ENCODE data around the gene TMC4.
"Not testable (repeated sequence)": the region's sequence is repeated elsewhere in the genome, so short reads cannot be mapped to it uniquely, and the experiment has no call there.

The TMC4 gene

GRCh38 chr19:54216869-54217268 is 43.9 kb upstream of the TMC4 start:
- H4K20me1 ChIP-seq (ENCODE audit: insufficient read depth) = no peaks in the 10 kb centered on the region
- no peak for TF ChIP-seq CTCF (conservative IDR thresholded peaks at IDR 0.05; ENCODE audit: low read depth, low read length)
- H3K9ac ChIP-seq = no peak overlapping the region
- no peak overlapping the region for H2AFZ ChIP-seq (ENCODE audit: low read depth)
- H3K27ac ChIP-seq = no peak overlapping the region
- H3K4me3 ChIP-seq (IDR thresholded peaks at IDR 0.05; ENCODE audit: insufficient read depth, low read depth, low read length) = no peak overlapping the region
- H3K36me3 ChIP-seq (ENCODE audit: insufficient read depth) = no peaks in the 10 kb centered on the region
- H3K27me3 ChIP-seq (ENCODE audit: insufficient read depth, low read depth) = no peaks in the 10 kb centered on the region; the same call in 1 of the 2 replicates
- no peak overlapping the region for H3K4me2 ChIP-seq
- no peaks in the 10 kb centered on the region for H3K4me1 ChIP-seq (ENCODE audit: low read depth, poor library complexity, severe bottlenecking)
- no peaks in the 10 kb centered on the region for H3K79me2 ChIP-seq (ENCODE audit: insufficient read depth, low read depth)

DNA sequence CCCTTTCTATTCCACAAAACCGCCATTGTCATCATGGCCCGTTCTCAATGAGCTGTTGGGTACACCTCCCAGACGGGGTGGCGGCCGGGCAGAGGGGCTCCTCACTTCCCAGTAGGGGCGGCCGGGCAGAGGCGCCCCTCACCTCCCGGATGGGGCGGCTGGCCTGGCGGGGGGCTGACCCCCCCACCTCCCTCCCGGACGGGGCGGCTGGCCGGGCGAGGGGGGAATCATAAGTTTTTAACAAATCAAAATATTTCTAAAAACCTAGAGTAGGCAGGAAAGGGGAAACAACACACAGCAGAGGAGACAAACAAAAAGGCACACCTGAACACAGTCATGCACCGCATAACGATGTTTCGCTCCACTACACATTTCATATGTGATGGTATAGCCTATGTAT is 41.8 kb upstream of the TMC4 start:
- H3K79me2 ChIP-seq (ENCODE audit: insufficient read depth, low read depth); H2AFZ ChIP-seq (ENCODE audit: low read depth); H3K27me3 ChIP-seq (ENCODE audit: insufficient read depth, low read depth); H3K9ac ChIP-seq; H3K27ac ChIP-seq; H3K36me3 ChIP-seq (ENCODE audit: insufficient read depth); H4K20me1 ChIP-seq (ENCODE audit: insufficient read depth); H3K4me3 ChIP-seq (IDR thresholded peaks at IDR 0.05; ENCODE audit: insufficient read depth, low read depth, low read length); H3K4me2 ChIP-seq: not testable (repeated sequence)
- peaks cover 18% of the 10 kb centered on the region for H3K4me1 ChIP-seq (ENCODE audit: low read depth, poor library complexity, severe bottlenecking)

GRCh38 chr19:54214217-54214616 is 41.3 kb upstream of the TMC4 start:
- H3K4me2 ChIP-seq; H3K36me3 ChIP-seq (ENCODE audit: insufficient read depth); H3K79me2 ChIP-seq (ENCODE audit: insufficient read depth, low read depth); H2AFZ ChIP-seq (ENCODE audit: low read depth); H3K27me3 ChIP-seq (ENCODE audit: insufficient read depth, low read depth); H3K9ac ChIP-seq; H3K27ac ChIP-seq; H4K20me1 ChIP-seq (ENCODE audit: insufficient read depth); H3K4me3 ChIP-seq (IDR thresholded peaks at IDR 0.05; ENCODE audit: insufficient read depth, low read depth, low read length): not testable (repeated sequence)
- H3K4me1 ChIP-seq (ENCODE audit: low read depth, poor library complexity, severe bottlenecking) = peaks cover 23% of the 10 kb centered on the region

DNA sequence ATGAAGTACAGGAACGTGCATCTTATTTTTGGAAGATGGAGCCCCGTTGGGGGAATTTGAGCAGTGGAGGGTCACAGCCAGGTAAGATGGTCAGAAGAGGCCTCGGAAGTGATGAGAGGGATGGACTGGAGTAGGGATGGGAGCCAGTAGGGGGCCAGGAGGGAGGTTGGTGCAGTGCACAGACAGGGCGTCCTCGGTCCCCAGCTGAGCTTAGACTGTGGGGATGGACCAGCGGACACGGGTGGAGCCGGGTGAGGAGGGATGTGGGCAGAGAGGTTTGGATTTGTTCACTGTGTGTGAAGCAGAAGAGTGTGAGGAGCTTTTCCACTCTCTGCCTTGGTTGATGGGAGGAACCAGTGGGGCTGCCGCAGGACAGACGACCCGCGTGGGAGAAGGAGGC is 38.3 kb upstream of the TMC4 start:
- H3K4me2 ChIP-seq = peak overlapping the region; percentile 10; the same call in 1 of the 2 replicates
- no peak for TF ChIP-seq CTCF (conservative IDR thresholded peaks at IDR 0.05; ENCODE audit: low read depth, low read length)
- H2AFZ ChIP-seq (ENCODE audit: low read depth) = no peak overlapping the region
- no peak overlapping the region for H3K9ac ChIP-seq
- H4K20me1 ChIP-seq (ENCODE audit: insufficient read depth) = peaks cover 15% of the 10 kb centered on the region; the same call in 1 of the 2 replicates
- H3K27me3 ChIP-seq (ENCODE audit: insufficient read depth, low read depth) = no peaks in the 10 kb centered on the region
- H3K79me2 ChIP-seq (ENCODE audit: insufficient read depth, low read depth) = no peaks in the 10 kb centered on the region; the same call in 1 of the 2 replicates
- H3K36me3 ChIP-seq (ENCODE audit: insufficient read depth) = peaks cover 9% of the 10 kb centered on the region; the same call in 1 of the 2 replicates
- no peak overlapping the region for H3K4me3 ChIP-seq (IDR thresholded peaks at IDR 0.05; ENCODE audit: insufficient read depth, low read depth, low read length)
- peaks cover 52% of the 10 kb centered on the region for H3K4me1 ChIP-seq (ENCODE audit: low read depth, poor library complexity, severe bottlenecking)
- peak overlapping the region; percentile 41 for H3K27ac ChIP-seq

DNA sequence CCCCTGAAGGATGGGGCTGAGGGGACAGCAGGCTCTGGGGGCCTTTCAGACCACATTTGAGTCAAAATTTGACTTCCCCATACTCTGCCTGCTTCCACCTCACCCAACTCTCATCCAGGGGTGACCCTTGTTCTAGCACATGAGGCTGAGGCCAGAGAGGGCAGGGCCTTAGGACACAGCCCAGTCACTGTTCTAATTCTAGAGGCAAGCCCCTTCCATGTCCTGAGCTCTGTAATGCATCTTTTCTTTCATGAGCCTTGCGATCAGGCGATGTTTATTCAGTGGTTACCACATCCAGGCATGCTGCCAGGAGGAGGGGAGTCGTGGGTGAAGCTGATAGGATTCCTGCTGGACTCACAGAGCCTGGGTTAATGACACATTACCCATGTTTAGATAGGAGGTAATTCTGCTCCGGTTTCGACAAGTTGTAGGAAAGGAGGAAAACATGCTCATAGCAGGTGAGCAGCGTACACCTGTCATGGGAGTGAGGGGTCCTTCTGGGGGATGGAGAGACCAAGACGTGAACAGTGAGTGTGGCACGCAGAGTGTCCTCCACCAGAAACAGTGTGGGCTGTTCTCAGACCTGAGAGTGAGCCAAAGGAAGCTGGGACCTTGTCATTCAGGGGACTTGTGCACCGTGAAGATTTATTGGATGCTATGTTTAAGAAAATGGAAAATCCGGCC is 37.0 kb upstream of the TMC4 start:
- Histone ChIP-seq H3K36me3 (ENCODE audit: insufficient read depth) (peaks cover 14% of the 10 kb centered on the region; the same call in 1 of the 2 replicates), H4K20me1 (ENCODE audit: insufficient read depth) (peaks cover 27% of the 10 kb centered on the region), H3K4me3 (IDR thresholded peaks at IDR 0.05; ENCODE audit: insufficient read depth, low read depth, low read length) (no peak overlapping the region), H2AFZ (ENCODE audit: low read depth) (no peak overlapping the region), H3K9ac (no peak overlapping the region; the same call in 1 of the 2 replicates), H3K79me2 (ENCODE audit: insufficient read depth, low read depth) (peaks cover 12% of the 10 kb centered on the region; the same call in 1 of the 2 replicates), H3K4me2 (peak overlapping the region; percentile 56), H3K27ac (peak overlapping the region; percentile 41), H3K4me1 (ENCODE audit: low read depth, poor library complexity, severe bottlenecking) (peaks cover 64% of the 10 kb centered on the region), H3K27me3 (ENCODE audit: insufficient read depth, low read depth) (no peaks in the 10 kb centered on the region)
- no peak for TF ChIP-seq CTCF (conservative IDR thresholded peaks at IDR 0.05; ENCODE audit: low read depth, low read length)
